GM12878 (cell line): ENCODE measurements around the gene LIN28B.

Experiments used
- BCL11A ChIP-seq: IDR thresholded peaks from 2 replicates; pipeline ENCODE4 v1.6.1; 2011; ENCODE audit warnings: low read depth, low read length
- CHD4 ChIP-seq: fragments of 200-600 bp; sonication (generic); IDR thresholded peaks from 2 replicates; pipeline ENCODE4 v1.6.1; 2016; ENCODE audit warnings: mild to moderate bottlenecking
- EP300 ChIP-seq, 2 experiments: fragments of 150-350 bp in 1 of 2; IDR thresholded peaks; 2 replicates each; pipeline ENCODE4 v1.6.1; 2011 to 2012; ENCODE audit warnings: low read depth in 2 of 2, low read length in 2 of 2, borderline replicate concordance in 1 of 2, improper control_type of control experiment in 1 of 2, inconsistent platforms in 1 of 2; ENCODE audit not compliant: control insufficient read depth in 1 of 2
- EZH2 ChIP-seq: IDR thresholded peaks from 2 replicates; pipeline ENCODE4 v1.6.1; 2012; ENCODE audit warnings: low read depth, mild to moderate bottlenecking, control low read depth, inconsistent platforms, low read length, borderline replicate concordance; ENCODE audit not compliant: control insufficient read depth
- MXI1 ChIP-seq: fragments of 150-350 bp; IDR thresholded peaks from 2 replicates; pipeline ENCODE4 v1.6.1; 2011; ENCODE audit warnings: low read depth, mild to moderate bottlenecking, inconsistent platforms, low read length, improper control_type of control experiment
- NFIC ChIP-seq: IDR thresholded peaks from 2 replicates; pipeline ENCODE4 v1.6.1; 2012; ENCODE audit warnings: low read depth, mild to moderate bottlenecking, inconsistent platforms, low read length, moderate library complexity
- POLR2A ChIP-seq: IDR thresholded peaks from 2 replicates; pipeline ENCODE4 v1.6.1; 2011; ENCODE audit warnings: low read depth, mild to moderate bottlenecking, low read length
- RAD51 ChIP-seq: fragments of 450-650 bp; IDR thresholded peaks from 2 replicates; pipeline ENCODE4 v1.6.1; 2016; ENCODE audit warnings: moderate library complexity, mild to moderate bottlenecking, inconsistent platforms
- SP1 ChIP-seq: IDR thresholded peaks from one replicate; pipeline ENCODE4 v1.6.1; 2011; ENCODE audit warnings: low read depth, low read length
- TF ChIP-seq, protein P1 (sequence below): fragments of 450-650 bp; IDR thresholded peaks from 2 replicates; pipeline ENCODE4 v1.6.1; 2017; ENCODE audit warnings: mild to moderate bottlenecking, moderate library complexity
- TF ChIP-seq, protein P2 (sequence below), 3 experiments: IDR thresholded peaks in 2 of 3; conservative IDR thresholded peaks in 1 of 3; 2 replicates each; pipeline ENCODE4 v1.5.1; 2011; ENCODE audit warnings: low read depth in 3 of 3, low read length in 3 of 3, mild to moderate bottlenecking in 3 of 3, control low read depth in 2 of 3, moderate library complexity in 2 of 3, inconsistent platforms in 1 of 3, mixed read lengths in 1 of 3; ENCODE audit not compliant: control insufficient read depth in 2 of 3, insufficient read depth in 1 of 3; ENCODE audit errors: extremely low read depth in 1 of 3

DNA sequence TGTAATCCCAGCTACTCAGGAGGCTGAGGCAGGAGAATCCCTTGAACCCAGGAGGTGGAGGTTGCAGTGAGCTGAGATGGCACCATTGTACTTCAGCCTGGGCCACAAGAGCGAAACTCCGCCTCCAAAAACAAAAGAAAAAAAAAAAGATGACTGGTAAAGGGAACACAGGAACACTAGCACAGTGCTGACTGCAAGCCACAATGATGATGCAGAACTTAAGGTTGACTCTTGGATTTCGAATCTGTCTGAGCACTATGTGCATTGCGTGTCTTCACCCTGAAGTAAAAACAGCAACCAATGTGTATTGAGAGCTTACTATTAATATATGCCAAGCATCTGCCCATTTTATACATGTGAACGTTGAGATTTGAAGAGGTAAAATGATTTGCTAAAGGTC is 27.6 kb upstream of the LIN28B start:
- no peak for TF ChIP-seq BCL11A
- no peak for TF ChIP-seq NFIC
- no peak for TF ChIP-seq EZH2
- TF ChIP-seq MXI1 = no peak
- no peak for TF ChIP-seq EP300 (IDR thresholded peaks at IDR 0.05; ENCODE audit: borderline replicate concordance in 1 of 2, control insufficient read depth in 1 of 2, low read depth in 2 of 2, low read length in 2 of 2)
- TF ChIP-seq, protein P1, sequence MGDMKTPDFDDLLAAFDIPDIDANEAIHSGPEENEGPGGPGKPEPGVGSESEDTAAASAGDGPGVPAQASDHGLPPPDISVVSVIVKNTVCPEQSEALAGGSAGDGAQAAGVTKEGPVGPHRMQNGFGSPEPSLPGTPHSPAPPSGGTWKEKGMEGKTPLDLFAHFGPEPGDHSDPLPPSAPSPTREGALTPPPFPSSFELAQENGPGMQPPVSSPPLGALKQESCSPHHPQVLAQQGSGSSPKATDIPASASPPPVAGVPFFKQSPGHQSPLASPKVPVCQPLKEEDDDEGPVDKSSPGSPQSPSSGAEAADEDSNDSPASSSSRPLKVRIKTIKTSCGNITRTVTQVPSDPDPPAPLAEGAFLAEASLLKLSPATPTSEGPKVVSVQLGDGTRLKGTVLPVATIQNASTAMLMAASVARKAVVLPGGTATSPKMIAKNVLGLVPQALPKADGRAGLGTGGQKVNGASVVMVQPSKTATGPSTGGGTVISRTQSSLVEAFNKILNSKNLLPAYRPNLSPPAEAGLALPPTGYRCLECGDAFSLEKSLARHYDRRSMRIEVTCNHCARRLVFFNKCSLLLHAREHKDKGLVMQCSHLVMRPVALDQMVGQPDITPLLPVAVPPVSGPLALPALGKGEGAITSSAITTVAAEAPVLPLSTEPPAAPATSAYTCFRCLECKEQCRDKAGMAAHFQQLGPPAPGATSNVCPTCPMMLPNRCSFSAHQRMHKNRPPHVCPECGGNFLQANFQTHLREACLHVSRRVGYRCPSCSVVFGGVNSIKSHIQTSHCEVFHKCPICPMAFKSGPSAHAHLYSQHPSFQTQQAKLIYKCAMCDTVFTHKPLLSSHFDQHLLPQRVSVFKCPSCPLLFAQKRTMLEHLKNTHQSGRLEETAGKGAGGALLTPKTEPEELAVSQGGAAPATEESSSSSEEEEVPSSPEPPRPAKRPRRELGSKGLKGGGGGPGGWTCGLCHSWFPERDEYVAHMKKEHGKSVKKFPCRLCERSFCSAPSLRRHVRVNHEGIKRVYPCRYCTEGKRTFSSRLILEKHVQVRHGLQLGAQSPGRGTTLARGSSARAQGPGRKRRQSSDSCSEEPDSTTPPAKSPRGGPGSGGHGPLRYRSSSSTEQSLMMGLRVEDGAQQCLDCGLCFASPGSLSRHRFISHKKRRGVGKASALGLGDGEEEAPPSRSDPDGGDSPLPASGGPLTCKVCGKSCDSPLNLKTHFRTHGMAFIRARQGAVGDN = no peak
- TF ChIP-seq RAD51 = no peak
- TF ChIP-seq, protein P2, sequence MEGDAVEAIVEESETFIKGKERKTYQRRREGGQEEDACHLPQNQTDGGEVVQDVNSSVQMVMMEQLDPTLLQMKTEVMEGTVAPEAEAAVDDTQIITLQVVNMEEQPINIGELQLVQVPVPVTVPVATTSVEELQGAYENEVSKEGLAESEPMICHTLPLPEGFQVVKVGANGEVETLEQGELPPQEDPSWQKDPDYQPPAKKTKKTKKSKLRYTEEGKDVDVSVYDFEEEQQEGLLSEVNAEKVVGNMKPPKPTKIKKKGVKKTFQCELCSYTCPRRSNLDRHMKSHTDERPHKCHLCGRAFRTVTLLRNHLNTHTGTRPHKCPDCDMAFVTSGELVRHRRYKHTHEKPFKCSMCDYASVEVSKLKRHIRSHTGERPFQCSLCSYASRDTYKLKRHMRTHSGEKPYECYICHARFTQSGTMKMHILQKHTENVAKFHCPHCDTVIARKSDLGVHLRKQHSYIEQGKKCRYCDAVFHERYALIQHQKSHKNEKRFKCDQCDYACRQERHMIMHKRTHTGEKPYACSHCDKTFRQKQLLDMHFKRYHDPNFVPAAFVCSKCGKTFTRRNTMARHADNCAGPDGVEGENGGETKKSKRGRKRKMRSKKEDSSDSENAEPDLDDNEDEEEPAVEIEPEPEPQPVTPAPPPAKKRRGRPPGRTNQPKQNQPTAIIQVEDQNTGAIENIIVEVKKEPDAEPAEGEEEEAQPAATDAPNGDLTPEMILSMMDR (IDR thresholded peaks at IDR 0.05 in 2 of 3, conservative IDR thresholded peaks at IDR 0.05 in 1 of 3; ENCODE audit: control insufficient read depth in 2 of 3, extremely low read depth in 1 of 3, insufficient read depth in 1 of 3, low read depth in 3 of 3, low read length in 3 of 3) = no peak
- TF ChIP-seq CHD4 = no peak
- TF ChIP-seq SP1 = no peak
- no peak for TF ChIP-seq POLR2A
